GM18508 (cell line): ENCODE results near the gene GPHA2.
"Not testable (repeated sequence)": the region's sequence is repeated elsewhere in the genome, so short reads cannot be mapped to it uniquely, and the experiment has no call there.

ENCODE experiments used
- ATAC-seq: cut with Tn5 transposase; IDR thresholded peaks from one replicate; pipeline ENCODE4 v1.9.1; 2021; ENCODE audit warnings: moderate number of reproducible peaks; ENCODE audit not compliant: insufficient read depth, unreplicated experiment

The GPHA2 gene

GRCh38 chr11:64935359-64936081, at the start of gene GPHA2:
Gene GPHA2, minus strand, starts transcription at chr11:64935893. Its CDS starts 433 bp downstream, at chr11:64935460.
- ATAC-seq, result no peak

- not testable (repeated sequence) for ATAC-seq
These were observed 47.6 kb upstream of the GPHA2 start for GRCh38 chr11:64983339-64983738.

- ATAC-seq, result no peak
These were observed 41.0 kb upstream of the GPHA2 start for GRCh38 chr11:64976651-64977050.

- no peak for ATAC-seq
These were observed 38.4 kb upstream of the GPHA2 start for GRCh38 chr11:64974124-64974523.

GRCh38 chr11:64971421-64972233, 35.9 kb upstream of the GPHA2 start, which contains the start of gene MAJIN:
Gene MAJIN, minus strand, starts transcription at chr11:64972108. Its CDS starts 12,703 bp downstream, at chr11:64959405.
- no peak for ATAC-seq

GRCh38 chr11:64970731-64971151, 35.0 kb upstream of the GPHA2 start:
- ATAC-seq, result no peak

GRCh38 chr11:64969209-64969608, 33.5 kb upstream of the GPHA2 start:
- no peak for ATAC-seq

GRCh38 chr11:64967375-64967774, 31.7 kb upstream of the GPHA2 start:
- no peak for ATAC-seq

GRCh38 chr11:64963072-64963631, 27.5 kb upstream of the GPHA2 start:
- ATAC-seq, result no peak

- no peak for ATAC-seq
These were observed 25.0 kb upstream of the GPHA2 start for GRCh38 chr11:64960719-64961118.

- no peak for ATAC-seq
These were observed 23.8 kb upstream of the GPHA2 start for GRCh38 chr11:64959498-64959897.

- no peak for ATAC-seq
These were observed 18.5 kb upstream of the GPHA2 start for GRCh38 chr11:64954201-64954600.

- no peak for ATAC-seq
These were observed 15.8 kb upstream of the GPHA2 start for GRCh38 chr11:64951529-64951928.

- no peak for ATAC-seq
These were observed 11.6 kb upstream of the GPHA2 start for GRCh38 chr11:64947208-64947814.

- ATAC-seq, result no peak
These were observed 846 bp upstream of the GPHA2 start for GRCh38 chr11:64936539-64936938.

GRCh38 chr11:64934682-64935358, 873 bp downstream of the GPHA2 start:
- no peak for ATAC-seq

- ATAC-seq, result no peak
These were observed 1.6 kb downstream of the GPHA2 start for GRCh38 chr11:64933935-64934681.

GRCh38 chr11:64933213-64933934, 2.3 kb downstream of the GPHA2 start:
- no peak for ATAC-seq

- ATAC-seq, result no peak
These were observed 3.4 kb downstream of the GPHA2 start for GRCh38 chr11:64932324-64932723.
